ENCODE results near the gene CENPB.
"Not testable (repeated sequence)": the region's sequence is repeated elsewhere in the genome, so short reads cannot be mapped to it uniquely, and the experiment has no call there.

The CENPB gene

DNA sequence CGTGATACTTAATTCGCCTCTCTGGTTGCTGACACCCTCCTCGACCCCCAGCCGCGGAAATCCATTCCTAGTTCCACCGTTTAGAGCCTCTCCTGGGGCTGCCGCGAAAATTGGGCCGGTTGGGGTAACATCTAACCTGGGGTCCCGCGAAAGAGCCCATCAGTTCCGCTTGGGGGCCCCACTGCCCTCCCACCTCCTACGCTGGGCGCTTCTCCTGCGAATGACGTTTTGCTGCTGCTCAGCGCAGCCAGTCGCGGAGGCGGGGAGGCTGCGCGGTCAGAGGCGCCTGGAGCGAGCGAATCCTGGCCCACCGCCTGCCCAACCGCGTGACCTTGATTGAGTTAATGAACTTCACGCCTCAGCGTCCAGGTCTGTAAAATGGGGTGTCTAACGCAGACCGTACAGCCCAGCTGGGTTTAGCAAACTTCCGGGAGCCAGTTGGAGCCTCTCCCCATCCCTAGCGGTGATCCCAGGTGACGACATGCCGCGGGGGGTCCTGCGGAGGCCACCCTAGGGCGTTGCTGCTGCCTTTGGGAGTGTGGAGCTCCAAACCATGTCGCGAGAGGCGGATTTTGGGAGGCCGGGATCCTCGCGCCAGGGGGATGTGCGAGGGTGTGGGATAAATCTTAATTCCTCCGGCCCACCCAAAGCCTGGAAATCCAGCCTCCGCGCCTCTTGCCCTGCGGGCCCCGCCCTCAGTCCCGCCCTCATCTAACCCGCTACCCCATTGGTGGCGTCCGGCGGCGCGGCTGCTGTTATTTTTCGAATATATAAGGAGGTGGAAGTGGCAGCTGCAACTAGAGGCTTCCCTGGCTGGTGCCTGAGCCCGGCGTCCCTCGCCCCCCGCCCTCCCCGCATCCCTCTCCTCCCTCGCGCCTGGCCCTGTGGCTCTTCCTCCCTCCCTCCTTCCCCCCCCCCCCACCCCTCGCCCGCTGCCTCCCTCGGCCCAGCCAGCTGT is 9.2 kb upstream of the CENPB start, which contains the start of gene CDC25B:
TSS of gene CDC25B (plus strand) at position 800 of the 958 bp plus-strand sequence. CDS start 222 bp downstream, outside the sequence.
- TF ChIP-seq, protein P1, sequence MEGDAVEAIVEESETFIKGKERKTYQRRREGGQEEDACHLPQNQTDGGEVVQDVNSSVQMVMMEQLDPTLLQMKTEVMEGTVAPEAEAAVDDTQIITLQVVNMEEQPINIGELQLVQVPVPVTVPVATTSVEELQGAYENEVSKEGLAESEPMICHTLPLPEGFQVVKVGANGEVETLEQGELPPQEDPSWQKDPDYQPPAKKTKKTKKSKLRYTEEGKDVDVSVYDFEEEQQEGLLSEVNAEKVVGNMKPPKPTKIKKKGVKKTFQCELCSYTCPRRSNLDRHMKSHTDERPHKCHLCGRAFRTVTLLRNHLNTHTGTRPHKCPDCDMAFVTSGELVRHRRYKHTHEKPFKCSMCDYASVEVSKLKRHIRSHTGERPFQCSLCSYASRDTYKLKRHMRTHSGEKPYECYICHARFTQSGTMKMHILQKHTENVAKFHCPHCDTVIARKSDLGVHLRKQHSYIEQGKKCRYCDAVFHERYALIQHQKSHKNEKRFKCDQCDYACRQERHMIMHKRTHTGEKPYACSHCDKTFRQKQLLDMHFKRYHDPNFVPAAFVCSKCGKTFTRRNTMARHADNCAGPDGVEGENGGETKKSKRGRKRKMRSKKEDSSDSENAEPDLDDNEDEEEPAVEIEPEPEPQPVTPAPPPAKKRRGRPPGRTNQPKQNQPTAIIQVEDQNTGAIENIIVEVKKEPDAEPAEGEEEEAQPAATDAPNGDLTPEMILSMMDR (IDR thresholded peaks at IDR 0.05; ENCODE audit: low read depth, low read length), result peak; percentile 20

DNA sequence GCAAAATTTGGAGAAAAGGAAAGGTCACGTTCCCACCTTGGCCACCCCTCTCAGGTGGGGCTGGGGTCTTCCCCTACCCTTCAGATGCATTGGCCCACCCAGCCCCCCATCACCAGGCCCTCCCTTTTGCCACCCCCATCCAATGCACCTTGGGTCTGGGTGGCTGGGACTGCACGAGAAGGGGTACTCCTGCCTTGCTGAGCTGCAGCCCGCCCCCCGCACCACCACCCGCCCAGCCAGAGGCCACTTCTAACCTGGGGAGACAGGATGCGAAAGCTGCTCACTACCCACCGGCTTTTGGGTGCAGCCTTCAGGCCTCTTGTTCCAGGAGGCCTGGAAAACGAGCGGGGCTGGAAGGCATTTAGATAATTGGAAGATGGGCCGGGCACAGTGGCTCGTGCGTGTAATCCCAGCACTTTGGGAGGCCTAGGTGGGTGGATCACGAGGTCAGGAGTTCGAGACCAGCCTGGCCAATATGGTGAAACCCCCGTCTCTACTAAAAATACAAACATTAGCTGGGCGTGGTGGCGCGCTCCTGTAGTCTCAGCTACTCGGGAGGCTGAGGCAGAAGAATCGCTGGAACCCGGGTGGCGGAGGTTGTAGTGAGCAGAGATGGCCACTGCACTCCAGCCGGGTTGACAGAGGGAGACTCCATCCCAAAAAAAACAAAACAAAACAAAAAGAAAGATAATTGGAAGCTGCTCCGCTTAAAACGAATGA is 8.3 kb upstream of the CENPB start:
- TF ChIP-seq, protein P1 (IDR thresholded peaks at IDR 0.05; ENCODE audit: low read depth, low read length), result no peak

More for the DNA sequence above, 9.2 kb upstream of the CENPB start, which contains the start of gene CDC25B:
- peak; percentile 83 for DNase-seq (ENCODE audit: extremely low read depth, low read depth)

DNA sequence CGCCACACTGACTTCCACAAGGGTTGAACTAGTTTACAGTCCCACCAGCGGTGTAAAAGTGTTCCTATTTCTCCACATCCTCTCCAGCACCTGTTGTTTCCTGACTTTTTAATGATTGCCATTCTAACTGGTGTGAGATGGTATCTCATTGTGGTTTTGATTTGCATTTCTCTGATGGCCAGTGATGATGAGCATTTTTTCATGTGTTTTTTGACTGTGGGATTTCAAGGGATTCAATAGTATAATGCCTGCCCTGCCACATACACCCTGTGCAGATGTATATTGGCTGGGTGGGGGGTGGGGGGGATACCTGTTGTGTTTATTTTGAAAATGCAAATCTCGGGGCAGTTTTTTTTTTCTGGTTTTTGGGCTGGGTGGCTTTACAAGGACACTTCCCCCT is 7.6 kb upstream of the CENPB start:
- not testable (repeated sequence) for DNase-seq (ENCODE audit: extremely low read depth, low read depth)

More for the DNA sequence above, 8.3 kb upstream of the CENPB start:
- DNase-seq (ENCODE audit: extremely low read depth, low read depth), result no peak

DNA sequence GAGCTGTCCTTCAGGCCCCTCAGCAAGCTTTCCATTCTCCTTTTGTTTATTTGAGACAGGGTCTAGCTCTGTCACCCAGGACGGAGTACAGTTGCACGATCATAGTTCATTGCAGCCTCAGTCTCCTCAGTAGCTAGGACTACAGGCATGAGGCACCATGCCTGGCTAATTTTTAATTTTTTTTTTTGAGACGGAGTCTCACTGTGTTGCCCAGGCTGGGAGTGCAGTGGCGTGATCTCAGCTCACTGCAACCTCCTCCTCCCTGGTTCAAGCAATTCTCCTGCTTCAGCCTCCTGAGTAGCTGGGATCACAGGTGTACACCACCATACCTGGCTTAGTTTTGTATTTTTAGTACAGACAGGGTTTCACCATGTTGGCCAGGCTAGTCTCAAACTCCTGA is 2.7 kb upstream of the CENPB start:
- DNase-seq (ENCODE audit: extremely low read depth, low read depth), result not testable (repeated sequence)

DNA sequence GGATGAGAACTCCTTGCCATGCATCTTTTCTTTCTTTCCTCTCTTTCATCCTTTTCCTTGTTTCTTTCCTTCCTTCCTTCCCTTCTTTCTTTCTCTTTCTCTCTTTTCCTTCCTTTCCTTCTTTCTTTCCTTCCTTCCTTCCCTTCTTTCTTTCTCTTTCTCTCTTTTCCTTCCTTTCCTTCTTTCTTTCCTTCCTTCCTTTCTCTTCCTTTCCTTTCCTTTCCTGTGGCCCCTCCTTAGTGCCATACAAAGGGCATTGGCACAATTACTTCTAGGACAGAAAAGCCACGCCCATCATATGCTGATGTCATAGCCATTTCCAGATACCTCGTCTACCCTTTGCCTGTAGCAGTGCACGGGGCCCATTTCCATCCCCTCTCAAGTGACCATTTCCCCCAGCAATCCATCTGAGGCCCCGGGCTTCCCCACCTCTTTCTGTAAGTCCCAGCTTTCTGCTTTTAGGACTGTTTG is 2.2 kb upstream of the CENPB start:
- TF ChIP-seq, protein P1 (IDR thresholded peaks at IDR 0.05; ENCODE audit: low read depth, low read length), result no peak
- DNase-seq (ENCODE audit: extremely low read depth, low read depth), result no peak

DNA sequence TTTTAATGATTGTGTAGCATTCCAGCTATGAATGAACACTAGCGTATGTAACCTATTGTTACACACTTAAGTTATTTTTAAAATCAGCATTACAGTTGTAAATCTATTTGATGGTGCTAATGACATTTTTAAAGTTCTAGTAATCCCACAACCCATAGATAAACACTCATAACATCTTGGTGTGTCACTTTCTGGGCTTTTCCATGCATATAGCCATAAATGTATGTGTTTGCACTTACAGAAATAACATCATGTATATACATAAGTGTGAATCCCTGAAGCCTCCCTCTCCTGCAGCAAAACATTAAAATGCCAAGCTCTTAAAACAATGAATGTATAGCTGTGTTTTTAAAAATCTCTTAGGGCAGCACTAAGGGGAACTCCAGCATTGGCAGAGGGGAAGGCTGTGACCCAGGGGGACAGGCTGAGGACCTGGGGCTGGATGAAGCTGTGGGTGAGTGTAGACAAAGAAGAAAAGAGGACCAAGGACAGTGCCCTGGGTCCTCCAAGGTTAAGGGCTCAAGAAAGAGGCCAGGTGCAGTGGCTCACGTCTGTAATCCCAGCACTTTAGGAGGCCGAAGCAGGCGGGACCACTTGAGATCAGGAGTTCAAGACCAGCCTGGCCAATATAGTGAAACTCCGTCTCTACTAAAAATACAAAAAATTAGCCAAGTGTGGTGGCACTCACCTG is 929 bp upstream of the CENPB start:
- DNase-seq (ENCODE audit: extremely low read depth, low read depth), result no peak
- TF ChIP-seq, protein P1 (IDR thresholded peaks at IDR 0.05; ENCODE audit: low read depth, low read length), result no peak

DNA sequence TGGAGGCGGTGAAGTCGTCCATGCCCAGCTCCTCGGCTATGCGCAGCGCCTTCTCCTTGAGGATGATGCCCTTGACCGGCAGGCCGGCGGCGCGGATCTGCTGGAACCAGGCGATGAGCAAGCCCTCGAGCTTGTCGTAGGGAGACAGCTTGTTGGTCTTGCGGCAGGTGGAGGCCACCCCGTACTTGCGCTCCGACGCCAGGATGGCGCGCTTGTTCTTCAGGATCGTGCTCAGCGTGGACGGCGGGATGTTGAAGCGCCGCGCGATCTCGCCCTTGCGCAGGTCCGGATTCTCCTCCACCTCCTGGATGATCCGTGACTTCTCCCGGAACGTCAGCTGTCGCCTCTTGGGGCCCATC is 435 bp downstream of the CENPB start:
- TF ChIP-seq, protein P1 (IDR thresholded peaks at IDR 0.05; ENCODE audit: low read depth, low read length), result no peak
- DNase-seq (ENCODE audit: extremely low read depth, low read depth), result no peak
